NCI-H526 (cell line): ENCODE measurements around the gene TBX3.

ENCODE experiments used
- DNase-seq, 2 experiments: peaks; one replicate each; lab custom pipeline; 2025; lab: John Stamatoyannopoulos, UW

Gene TBX3

DNA sequence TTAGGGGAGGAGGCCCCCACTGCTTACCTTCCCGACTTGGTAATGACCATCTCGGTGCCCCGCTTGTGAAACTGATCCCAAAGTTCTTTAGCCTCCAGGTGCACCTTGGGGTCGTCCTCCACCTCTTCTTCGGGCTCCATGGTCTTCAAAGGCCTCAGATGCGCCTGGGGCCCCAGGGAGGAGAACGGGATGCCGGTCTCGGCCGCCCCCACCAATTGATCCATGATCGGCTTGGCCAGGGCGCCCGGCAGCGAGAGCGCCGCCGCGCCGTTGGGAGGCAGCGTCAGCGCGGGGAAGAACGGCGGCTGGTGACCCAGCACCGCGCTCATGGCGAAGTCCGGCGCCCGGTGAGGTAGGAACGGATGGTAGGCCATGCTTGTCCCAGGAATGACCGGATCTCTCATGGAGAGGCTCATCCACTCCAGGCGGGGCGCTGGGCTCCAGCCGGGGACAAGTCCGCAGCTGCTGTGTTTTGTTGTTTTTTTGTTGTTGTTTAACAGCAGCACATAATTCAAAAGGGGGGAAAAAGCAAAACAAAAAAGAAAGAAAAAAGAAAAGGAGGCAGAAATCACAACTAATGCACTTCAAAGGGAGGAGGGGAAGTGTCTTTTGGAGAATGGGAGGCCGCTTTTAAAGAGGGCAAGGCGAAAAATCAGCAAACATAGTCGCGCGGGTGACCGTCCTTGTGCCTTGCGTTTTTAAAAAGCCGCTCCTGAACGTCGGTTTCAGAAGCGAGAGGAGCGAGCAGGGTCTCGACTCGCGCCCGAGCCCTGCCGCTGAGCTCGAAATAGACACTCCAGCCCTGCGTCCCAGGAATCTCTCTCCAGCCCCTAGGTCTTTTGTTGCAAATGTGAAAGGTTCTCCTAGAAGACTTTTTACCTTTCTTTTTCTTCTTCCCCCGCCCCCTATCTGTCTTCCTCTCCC lies 928 bp downstream of the TBX3 start:
- DNase-seq = no peak

DNA sequence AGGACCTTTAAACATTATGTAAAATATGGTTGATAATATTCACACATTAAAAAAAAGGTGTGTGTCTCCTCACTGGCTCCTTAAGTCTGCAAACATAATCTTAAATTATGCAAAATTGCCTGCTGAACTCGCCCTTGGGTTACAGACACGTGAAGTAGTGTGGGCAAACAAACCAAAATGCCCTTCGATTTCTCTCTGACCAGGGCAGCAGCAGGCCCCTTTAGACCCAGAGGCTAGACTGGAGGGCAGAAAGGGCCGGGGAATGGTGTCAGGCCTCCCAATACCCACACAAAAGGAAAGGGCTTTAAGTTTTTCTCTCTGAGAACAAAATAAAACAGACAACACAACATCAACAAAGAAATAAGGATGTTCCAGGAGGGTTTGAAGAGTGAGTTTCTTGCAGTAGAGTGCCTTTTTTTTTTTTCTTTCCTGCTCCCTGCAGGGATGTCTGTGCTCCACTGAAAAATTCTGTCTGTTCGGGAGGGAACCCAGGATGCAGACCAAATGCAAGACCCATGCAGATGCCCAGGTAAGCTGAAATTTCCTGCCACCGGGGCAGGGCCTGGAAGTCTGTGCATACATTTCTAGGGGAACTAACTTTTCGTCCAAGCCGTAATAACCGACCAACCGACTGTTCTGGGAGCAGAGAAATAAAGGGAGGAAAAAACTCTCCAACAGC lies 1.7 kb downstream of the TBX3 start:
- no peak for DNase-seq

DNA sequence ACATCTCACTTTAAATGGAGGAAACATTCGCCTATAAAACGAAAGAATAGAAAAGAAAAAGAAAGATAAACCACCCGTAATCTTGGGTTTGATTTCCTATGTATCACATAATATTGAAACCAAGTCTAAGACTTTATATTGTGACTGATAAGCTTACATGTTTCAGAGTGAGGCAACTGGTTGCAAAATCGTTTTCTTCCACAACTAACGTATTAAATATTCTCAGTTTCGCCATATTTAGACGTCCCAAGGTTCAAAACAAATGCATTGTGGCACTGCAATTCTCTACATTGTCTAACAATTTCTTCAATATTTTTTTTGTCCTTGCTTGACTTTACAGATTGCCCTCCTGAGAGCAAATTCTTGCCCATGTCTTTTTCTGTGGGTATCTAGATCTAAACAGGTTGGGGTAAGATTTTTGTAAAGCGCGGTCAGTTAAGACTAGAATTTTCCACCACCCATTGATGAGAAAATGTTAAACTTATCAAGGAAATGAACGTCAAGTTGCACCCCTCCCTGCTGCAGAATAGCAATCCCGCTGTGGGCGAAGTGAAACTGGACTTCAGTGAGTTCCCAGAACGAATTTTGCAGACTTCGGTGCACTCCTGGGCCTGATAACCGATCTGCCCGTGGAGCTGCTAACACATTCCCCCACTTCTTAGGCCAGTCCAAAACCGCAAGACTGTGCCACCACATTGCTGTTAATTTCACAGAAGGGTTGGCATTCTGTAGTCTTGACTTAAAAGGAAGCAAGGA lies 2.7 kb downstream of the TBX3 start:
- no peak for DNase-seq

DNA sequence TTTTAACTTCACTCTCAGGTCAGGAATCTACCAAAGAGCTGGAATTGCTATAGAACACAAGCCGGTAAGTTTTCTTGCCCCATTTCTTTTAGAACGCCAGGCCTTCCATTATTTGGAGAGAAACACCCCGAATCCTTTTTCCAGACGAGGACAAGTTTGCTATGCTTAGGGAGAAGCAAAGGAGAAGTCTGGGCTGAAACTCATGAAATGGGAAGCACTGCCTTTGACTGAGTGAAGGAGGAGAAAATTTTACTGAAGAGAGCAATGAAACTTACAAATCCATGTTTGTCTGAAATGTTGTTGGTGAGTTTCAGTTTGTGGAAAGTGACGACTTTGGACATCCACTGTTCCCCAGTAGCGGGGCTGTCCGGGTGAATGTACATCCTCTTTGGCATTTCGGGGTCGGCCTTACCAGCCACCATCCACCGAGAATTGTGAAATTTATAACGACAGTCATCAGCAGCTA lies 3.3 kb downstream of the TBX3 start:
- DNase-seq = no peak

DNA sequence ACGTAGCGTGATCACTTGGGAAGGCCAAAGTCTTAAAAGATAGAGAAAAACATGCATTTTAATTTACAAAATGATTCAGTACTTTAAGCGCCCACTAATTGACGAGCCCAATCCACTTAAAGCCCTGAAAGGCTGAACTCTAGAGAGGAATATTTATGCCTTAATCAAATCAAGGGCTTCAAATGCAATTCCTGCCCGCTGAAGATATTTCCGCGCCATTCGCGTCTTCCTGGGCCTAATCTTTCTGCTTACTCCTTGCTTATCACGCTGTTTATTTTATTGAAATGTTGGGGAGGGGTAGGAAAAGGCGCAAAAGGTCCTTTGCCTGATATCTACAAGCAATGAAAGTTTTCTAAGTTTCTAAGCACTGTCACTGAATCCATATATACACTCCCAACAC lies 4.0 kb downstream of the TBX3 start:
- no peak for DNase-seq

DNA sequence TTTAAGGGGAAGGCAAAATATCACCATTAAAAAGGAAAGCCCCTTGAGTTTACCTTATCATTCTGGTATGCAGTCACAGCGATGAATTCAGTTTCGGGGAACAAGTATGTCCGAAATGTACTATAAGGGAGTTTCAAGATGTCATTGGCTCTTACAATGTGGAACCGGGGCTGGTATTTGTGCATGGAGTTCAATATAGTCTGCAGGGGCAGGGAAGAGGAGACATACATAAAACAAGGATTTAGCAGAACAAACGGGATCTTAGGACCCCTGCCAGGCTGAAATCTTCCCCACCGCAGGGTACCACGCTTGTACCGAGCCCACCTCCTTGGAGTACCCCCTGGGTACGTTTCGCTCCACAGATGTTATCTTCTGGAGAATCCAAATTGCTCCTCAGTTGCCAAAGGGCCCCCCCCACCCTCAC lies 4.5 kb downstream of the TBX3 start:
- DNase-seq = no peak

DNA sequence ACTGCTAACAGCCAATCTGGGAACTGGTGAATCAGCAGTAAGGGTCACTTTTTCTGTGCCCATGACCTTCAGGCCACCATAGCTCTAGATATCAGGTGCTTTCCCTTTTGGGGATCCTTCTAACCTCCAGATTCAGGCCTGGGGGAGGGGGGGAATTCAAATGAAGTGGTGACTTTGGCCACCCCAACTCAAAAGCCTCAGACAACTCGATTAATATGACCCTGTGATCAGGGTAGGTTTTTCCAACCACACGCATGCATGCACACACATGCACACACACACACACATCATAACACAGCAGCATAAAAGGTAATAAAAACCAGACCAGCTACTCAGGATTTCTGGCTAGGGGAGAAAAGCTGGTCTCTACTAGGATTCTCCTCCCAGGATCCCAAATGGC lies 5.3 kb downstream of the TBX3 start:
- DNase-seq = no peak

DNA sequence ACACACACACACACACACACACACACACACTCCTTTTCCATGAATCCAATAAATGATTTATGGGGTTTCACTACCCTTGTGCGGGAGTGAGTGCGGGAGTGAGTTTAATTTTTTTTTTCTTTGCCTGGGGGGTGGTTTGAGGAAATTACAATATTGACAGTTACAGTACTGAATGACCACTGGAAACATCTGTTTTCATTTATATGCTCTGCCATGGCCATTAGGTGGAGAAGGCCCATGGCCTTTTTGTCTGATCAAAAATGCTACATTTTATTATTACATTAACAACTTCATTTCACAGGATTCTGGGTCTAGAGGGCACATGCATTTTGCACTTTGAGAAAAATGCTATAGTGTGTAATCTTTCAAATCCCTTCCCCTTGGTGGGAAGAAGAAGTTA lies 5.9 kb downstream of the TBX3 start:
- DNase-seq = no peak

DNA sequence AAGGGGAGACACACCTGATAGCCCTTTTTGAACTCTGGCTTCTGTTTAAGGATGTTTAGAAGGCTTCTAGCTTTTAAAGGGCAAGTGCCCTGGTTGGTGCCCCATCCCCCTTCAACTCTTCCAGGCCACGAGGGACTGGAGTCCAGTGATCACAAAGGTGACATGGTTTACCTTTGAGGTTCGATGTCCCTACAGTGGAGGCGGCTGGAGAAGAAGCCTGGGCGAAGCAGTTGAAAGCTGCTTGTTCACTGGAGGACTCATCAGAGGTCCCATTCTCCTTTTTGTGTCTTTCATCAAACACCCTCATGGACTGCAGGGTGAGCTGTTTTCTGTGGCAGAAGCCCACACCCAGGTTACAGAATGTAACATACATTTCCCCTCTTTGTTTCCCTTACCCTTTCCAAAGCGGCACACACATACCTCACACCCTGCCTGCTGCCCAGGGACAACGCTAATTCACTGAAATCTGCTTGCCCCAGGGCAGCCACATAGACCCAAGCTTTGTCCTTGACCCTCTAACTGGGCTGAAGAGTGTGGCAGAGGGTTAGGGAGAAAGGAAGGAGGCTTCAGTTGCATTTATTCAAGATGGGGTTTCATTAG lies 7.7 kb downstream of the TBX3 start:
- DNase-seq = peak in 1 of 2 experiments; percentile 25

DNA sequence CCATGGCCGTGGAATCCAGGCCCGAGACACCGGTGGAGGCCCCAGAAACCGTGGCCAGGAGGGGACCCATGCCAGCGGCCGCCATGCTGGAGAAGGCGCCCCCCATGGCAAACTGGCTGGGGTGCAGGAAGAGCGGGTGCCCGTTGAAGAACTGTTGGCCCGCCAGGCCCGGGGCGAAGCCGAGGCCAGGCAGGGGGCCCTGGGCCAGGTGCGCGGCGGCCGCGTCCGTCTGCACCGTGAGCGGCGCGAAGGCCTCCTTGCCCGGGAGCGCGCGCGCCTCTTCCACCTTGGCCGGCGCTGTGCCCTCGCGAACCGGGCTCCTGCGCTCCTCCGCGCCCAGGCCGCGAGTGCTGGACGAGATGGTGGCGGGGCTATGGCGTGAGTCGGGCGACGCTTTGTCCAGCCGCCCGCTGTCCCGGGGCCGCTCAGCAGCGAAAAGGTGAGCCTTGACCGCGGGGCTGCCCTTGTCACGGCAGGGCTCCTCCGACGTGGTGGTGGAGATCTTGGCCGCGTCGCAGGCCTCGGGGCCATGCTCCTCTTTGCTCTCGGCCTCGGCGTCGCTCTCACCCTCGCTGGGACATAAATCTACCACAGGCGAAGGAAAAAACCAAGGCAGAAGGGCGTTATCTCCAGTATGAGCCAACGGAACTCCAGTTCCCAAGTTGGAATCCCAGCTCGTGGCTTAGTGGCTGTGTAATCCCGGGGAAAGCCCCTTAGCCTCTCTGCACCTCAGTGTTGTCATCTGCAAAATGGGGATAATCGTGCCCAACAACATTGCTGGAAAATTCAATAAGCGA lies 9.5 kb downstream of the TBX3 start:
- no peak for DNase-seq

DNA sequence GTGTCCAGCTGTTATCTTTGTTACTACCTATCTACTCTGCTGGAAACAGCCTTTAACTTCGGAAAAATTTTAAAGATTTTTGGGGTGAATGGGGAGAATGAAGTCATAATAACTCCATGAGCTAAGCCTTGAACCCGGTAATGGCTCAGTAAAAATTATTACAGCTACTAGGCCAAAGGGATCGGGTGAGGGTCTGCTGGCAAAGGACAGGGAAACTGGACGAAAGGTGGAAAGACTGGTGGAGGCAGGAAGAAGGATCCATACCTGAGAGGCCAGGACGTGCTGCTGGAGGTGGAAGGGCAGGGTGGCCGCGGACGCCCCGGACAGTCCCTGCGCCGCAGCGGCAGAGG lies 10.1 kb downstream of the TBX3 start:
- DNase-seq = no peak

DNA sequence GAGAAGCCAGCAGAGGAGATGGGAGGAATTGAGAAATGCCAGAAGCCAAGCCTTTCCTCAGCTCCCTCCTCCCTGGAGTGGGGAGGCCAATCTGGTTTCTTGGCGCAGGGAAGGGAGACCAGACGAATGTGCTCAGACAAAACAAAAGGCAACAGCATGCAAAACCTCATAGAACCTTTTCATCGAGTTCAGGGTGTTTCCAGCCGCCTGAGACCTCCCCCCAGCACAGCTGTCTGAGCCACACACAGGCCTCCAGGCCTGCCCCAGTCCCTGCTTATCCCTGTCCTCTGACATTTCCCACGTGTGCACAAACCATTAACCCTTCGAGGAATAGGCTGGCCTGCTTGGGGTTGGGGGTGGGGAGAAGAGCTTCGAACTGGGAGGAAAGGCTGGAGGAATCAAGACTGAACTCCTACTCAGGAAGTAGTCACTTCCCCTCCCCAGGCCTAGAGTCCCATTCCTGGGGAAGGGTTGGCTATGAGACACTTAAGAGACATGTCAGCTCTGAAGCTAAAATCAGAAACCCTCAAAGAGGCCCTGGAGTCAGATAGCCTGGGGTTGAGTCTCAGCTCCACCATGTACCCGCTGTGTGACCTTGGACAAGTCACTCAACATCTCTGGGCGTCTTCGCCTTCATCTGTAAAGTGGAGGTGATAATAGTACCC lies 10.7 kb downstream of the TBX3 start:
- peak in 1 of 2 experiments; percentile 75 for DNase-seq

DNA sequence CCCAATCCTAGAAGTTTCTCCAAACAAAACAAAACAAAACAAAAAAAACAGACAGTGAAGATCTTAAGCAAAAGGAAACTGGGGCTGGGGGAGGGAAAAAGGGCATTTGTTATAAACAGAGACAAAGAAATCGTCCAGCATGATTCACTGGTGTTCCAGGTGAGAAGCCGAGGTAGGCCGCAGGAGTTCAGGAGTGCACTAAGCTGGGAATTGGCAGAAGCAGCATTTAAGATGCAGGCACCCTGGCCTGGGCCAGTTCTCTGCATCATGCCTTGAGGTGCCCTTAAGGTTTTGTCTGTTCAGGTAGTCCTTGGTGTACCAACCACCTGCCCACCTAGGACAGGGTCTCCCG lies 11.2 kb downstream of the TBX3 start:
- no peak for DNase-seq

DNA sequence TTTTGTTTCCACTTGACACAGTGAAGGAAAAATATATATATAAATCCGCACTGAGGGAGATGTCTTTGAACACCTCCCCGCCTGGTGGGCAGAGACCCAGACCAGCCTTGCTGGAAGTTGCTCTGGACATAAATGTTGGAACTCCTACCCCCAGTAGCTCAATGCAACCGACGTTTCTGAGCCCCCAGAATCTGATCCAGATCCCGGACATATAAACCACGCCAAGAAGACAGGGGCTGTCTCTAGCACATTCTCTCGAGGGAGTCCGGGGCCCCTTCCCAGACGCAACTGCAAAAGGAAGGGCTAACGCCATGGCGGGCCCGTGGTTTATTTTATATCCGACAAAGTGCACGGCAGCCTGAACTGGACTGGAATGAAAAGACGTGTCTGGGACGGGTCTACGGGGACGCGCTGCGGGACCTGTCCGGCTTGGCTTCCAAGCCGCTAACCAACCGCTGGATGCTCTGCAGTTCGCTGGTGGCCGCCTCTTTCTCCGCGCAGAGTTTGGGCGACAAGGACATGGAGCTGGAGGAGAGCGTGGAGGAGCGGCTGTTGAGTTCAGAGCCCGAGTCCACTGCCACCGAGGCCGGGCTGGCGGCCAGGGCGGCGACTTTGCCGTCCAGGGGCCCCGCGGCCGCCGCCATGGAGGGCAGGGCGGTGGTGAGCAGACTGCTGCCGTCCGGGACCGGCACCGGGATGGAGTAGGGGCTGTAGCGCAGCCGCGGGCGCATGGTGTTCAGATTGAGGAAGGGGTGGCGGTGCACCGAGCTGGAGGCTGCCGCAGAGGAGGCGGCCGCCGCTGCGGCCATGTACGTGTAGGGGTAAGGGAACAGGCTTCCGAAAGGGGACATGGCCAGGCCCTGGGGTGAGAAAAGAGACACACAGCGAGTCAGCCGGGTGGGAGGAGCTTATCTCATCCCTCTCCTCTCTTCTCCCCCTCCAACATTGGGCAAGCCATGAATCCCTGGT lies 12.2 kb downstream of the TBX3 start:
- peak in 1 of 2 experiments; percentile 55 for DNase-seq

DNA sequence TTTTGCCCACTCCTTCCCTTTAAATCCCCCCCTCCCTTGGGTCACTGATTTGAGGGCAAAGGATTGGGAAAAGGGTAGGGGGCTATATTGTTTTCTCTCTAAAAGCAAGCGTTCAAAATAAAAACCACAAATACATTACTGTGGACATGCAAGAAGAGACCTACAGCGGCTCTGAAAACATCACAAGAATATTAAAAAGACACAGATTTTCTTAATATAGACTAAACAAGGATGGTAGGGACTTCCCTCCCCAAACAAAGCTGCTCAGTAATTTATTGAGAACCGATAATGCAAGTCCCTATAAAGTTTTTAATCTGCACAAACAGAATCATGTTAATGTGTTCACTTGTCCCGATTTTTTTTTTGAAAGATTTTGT lies 12.9 kb downstream of the TBX3 start:
- DNase-seq = no peak

DNA sequence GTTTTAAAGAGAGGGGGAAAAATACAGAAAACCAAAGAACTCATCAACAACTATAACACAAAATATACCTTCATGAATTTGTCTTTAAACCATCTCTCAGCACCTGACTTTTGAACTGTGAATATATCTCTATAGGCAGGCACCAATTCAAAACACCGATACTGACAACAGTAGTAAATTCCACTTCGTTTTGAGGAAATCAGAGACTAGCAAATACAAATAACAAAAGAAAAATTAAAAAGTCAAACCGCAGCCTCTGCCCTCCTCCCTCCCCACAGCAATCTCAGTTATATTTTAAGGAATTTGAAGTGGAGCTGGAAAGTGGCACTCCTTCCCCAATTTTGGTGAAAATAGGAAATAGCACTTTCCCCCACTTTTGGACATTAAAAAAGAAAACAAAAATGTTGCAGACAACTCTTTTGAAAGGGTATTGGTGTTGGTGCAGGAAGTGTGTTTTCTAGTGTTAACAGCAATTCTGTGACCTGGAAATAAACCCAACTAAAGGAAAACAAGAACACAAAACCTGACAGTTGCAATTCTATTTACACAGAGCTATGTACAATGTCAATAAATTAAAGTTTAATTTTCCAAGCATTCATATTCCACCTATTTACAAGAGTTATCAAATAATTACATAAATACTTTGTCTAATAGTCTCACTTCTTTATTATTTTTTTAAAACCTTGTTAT lies 13.5 kb downstream of the TBX3 start:
- peak in 1 of 2 experiments; percentile 67 for DNase-seq

DNA sequence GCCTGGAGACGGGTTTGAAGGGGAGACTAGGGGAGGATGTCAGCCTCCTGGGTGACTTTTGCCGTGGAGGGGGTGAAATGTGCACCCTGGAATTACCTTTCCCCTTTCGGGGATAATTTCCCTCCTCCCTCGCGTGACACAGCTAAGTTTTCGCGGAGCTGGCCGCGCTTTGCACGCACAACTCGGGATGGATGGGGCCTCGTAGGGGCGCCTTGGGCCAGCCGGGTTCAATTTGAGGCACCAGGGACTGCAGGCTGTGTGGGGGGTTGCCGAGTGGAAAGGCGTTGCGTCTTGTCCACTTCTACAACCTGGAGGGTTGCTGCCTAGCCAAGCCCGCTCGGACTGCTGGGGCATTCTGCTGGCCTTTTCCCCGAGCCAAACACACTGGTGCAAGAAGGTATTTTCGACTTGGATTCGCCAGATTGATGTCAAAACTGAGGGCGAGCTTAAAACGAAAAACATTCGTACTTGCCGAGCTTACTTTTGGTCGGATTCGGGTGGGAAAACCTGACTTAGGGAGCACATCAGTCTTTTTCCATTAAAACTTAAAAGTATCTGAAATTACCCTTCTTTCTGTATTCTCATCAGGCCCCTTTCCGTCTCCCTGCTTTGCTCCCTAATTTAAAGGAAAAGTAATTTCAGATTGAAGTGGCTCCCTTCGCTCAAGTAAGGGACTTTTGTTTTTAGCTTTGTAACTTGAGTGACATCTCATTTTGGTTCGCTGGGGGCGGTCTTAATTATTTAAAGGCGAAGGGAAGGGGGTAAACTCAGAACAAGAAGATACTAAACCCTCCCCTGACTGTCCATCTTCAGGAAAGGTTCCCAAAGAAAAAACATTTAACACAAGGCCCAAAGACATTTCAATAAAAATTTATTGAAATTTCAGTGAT lies 14.3 kb downstream of the TBX3 start:
- peak in 1 of 2 experiments; percentile 67 for DNase-seq

DNA sequence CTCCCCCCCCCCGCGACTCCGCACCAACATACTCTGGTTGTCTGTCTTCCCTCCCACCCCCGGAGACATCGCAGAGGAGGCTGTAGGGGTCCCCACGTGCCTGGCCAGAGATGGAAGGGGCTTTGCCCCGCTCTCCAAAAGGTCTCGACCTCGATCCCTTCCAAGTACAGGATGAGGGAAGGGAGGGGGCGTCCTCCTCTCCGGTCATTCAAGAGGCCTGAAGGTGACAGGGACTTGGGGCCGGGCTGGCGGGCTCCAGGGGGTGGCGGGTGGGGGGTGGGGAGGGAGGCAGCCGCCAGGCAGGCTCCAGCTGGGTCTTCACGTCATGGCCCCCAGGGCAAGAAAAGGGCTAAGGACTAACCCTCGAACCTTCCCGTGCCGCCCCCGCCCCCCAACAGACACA lies 15.1 kb downstream of the TBX3 start:
- no peak for DNase-seq
